GM23338 (cell line): ENCODE data around the gene GPC5. TPM values are rescaled to one million over a fixed set of nuclear protein-coding genes. Genes with fewer than 3 reads are reported as not detected.

Experiments used
- ATAC-seq: fragments of 200-7000 bp; cut with Tn5 transposase; 3 replicates; pipeline ENCODE4 v1.9.1; 2020
- DNase-seq: peaks from one replicate; pipeline ENCODE4 v3.0.0-alpha.2; 2015; ENCODE audit warnings: low spot score
- H2AFZ ChIP-seq: fragments of 200-600 bp; sonication (generic); 2 replicates; pipeline ENCODE4 v1.8.0; 2016; ENCODE audit warnings: antibody characterized with exemption, mild to moderate bottlenecking, moderate library complexity
- H3F3A ChIP-seq: fragments of 200-600 bp; sonication (generic); replicated peaks from 2 replicates; pipeline ENCODE4 v1.8.0; 2017; ENCODE audit warnings: antibody characterized with exemption, mixed run types, low read depth
- H3K27ac ChIP-seq: fragments of 200-600 bp; sonication (generic); 2 replicates; pipeline ENCODE4 v1.6.1; 2016; ENCODE audit warnings: low read depth
- H3K27me3 ChIP-seq: fragments of 200-600 bp; sonication (generic); 2 replicates; pipeline ENCODE4 v1.8.0; 2016; ENCODE audit warnings: mild to moderate bottlenecking, mixed run types, moderate library complexity; ENCODE audit not compliant: insufficient read depth
- H3K36me3 ChIP-seq: fragments of 200-600 bp; sonication (generic); 2 replicates; pipeline ENCODE4 v1.8.0; 2016; ENCODE audit warnings: mild to moderate bottlenecking; ENCODE audit not compliant: insufficient read depth
- H3K4me1 ChIP-seq: fragments of 200-600 bp; sonication (generic); 2 replicates; pipeline ENCODE4 v1.8.0; 2016; ENCODE audit warnings: mild to moderate bottlenecking, moderate library complexity; ENCODE audit not compliant: insufficient read depth
- H3K4me2 ChIP-seq: fragments of 200-600 bp; sonication (generic); 2 replicates; pipeline ENCODE4 v1.7.1; 2017; ENCODE audit warnings: mixed run types
- H3K4me3 ChIP-seq: fragments of 200-600 bp; sonication (generic); 2 replicates; pipeline ENCODE4 v1.6.1; 2016; ENCODE audit warnings: mixed run types
- H3K79me2 ChIP-seq: fragments of 200-600 bp; sonication (generic); replicated peaks from 2 replicates; pipeline ENCODE4 v1.8.0; 2017; ENCODE audit warnings: mild to moderate bottlenecking; ENCODE audit not compliant: insufficient read depth
- H3K9me2 ChIP-seq: fragments of 200-600 bp; sonication (generic); 2 replicates; pipeline ENCODE4 v1.8.0; 2017; ENCODE audit not compliant: insufficient read depth
- H4K20me1 ChIP-seq: fragments of 200-600 bp; sonication (generic); replicated peaks from 2 replicates; pipeline ENCODE4 v1.8.0; 2017; ENCODE audit warnings: mild to moderate bottlenecking; ENCODE audit not compliant: insufficient read depth
- H3K27ac Mint-ChIP-seq: 2 replicates; pipeline ENCODE4 v1.8.0; 2020; ENCODE audit warnings: inconsistent platforms, mild to moderate bottlenecking, moderate library complexity, mixed read lengths
- H3K27me3 Mint-ChIP-seq: 3 replicates; pipeline ENCODE4 v1.8.0; 2022; ENCODE audit warnings: low read depth, mild to moderate bottlenecking, moderate library complexity, mixed read lengths, inconsistent platforms; ENCODE audit not compliant: insufficient read depth, poor library complexity
- H3K36me3 Mint-ChIP-seq: 3 replicates; pipeline ENCODE4 v1.8.0; 2021; ENCODE audit warnings: low read depth, mild to moderate bottlenecking, inconsistent platforms, moderate library complexity, mixed read lengths
- H3K4me1 Mint-ChIP-seq: 3 replicates; pipeline ENCODE4 v1.8.0; 2020; ENCODE audit warnings: mild to moderate bottlenecking, inconsistent platforms, mixed read lengths
- H3K4me3 Mint-ChIP-seq: 3 replicates; pipeline ENCODE4 v1.8.0; 2021; ENCODE audit warnings: moderate library complexity, mild to moderate bottlenecking, inconsistent platforms, mixed read lengths
- H3K9me3 Mint-ChIP-seq: 3 replicates; pipeline ENCODE4 v1.8.0; 2020; ENCODE audit warnings: moderate library complexity, mild to moderate bottlenecking, inconsistent platforms, mixed read lengths
- EZH2phosphoT487 ChIP-seq: fragments of 200-600 bp; sonication (generic); IDR thresholded peaks from one replicate; pipeline ENCODE4 v1.8.1; 2018; ENCODE audit warnings: antibody characterized with exemption; ENCODE audit not compliant: unreplicated experiment
- JUNB ChIP-seq: IDR thresholded peaks from one replicate; pipeline ENCODE4 v1.6.1; 2016; ENCODE audit warnings: antibody characterized with exemption; ENCODE audit not compliant: unreplicated experiment
- NANOG ChIP-seq: IDR thresholded peaks from 2 replicates; pipeline ENCODE4 v1.6.1; 2016; ENCODE audit warnings: antibody characterized with exemption, borderline replicate concordance
- POLR2AphosphoS5 ChIP-seq: IDR thresholded peaks from 2 replicates; pipeline ENCODE4 v1.6.1; 2016; ENCODE audit warnings: antibody characterized with exemption, low read depth
- STAT1 ChIP-seq: IDR thresholded peaks from one replicate; pipeline ENCODE4 v1.6.1; 2016; ENCODE audit warnings: antibody characterized with exemption; ENCODE audit not compliant: unreplicated experiment
- ZNF114 ChIP-seq: fragments of 250-450 bp; sonication (Bioruptor Pico); IDR thresholded peaks from 2 replicates; pipeline ENCODE4 v1.5.0; 2020; ENCODE audit warnings: mild to moderate bottlenecking, moderate library complexity
- polyA plus RNA-seq: library from polyadenylated mRNA; unstranded; fragments of >200 nt; fragmentation: Nextera tagmentation; extraction: Ambion mirVana; gene quantifications from 2 replicates; pipeline ENCODE4 v1.2.1, GENCODE V29; 2016
- total RNA-seq: library from RNA; depleted of rRNA; stranded (reverse); fragments of >200 nt; shearing (Covaris generic); gene quantifications from 2 replicates; pipeline ENCODE4 v1.2.3, GENCODE V29; 2014
- TF ChIP-seq, protein P1 (sequence below): fragments of 250-450 bp; sonication (Bioruptor Pico); IDR thresholded peaks from 2 replicates; pipeline ENCODE4 v1.5.0; 2020; ENCODE audit warnings: mild to moderate bottlenecking, moderate library complexity
- TF ChIP-seq, protein P2 (sequence below): IDR thresholded peaks from one replicate; pipeline ENCODE4 v1.6.1; 2018; ENCODE audit warnings: antibody characterized with exemption; ENCODE audit not compliant: unreplicated experiment
- TF ChIP-seq, protein P3 (sequence below): IDR thresholded peaks from 2 replicates; pipeline ENCODE4 v1.6.1; 2016; ENCODE audit warnings: antibody characterized with exemption

The GPC5 gene
- total and polyA plus RNA-seq, 2 experiments from 2014 or later, result 0.95 to 1.1 TPM

DNA sequence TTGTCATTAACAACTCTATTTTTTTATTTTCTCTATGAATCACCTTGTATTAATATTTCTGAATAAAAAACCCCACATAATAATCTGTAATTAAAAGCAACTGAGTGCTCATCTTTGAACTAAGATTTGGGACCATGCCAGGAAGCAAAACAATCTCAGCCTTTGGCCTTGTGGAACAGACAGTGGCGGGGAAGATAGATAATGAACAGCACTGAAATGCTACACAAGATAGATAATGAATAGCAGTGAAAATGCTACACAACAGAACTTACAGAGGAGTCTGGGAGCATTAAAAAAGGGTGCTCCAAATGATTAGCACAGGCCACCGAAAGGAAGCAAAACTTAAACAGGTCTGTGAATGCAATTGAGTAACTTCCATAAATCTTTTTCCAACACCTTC, 134.9 kb downstream of the GPC5 start (continued):
- TF ChIP-seq, protein P1, sequence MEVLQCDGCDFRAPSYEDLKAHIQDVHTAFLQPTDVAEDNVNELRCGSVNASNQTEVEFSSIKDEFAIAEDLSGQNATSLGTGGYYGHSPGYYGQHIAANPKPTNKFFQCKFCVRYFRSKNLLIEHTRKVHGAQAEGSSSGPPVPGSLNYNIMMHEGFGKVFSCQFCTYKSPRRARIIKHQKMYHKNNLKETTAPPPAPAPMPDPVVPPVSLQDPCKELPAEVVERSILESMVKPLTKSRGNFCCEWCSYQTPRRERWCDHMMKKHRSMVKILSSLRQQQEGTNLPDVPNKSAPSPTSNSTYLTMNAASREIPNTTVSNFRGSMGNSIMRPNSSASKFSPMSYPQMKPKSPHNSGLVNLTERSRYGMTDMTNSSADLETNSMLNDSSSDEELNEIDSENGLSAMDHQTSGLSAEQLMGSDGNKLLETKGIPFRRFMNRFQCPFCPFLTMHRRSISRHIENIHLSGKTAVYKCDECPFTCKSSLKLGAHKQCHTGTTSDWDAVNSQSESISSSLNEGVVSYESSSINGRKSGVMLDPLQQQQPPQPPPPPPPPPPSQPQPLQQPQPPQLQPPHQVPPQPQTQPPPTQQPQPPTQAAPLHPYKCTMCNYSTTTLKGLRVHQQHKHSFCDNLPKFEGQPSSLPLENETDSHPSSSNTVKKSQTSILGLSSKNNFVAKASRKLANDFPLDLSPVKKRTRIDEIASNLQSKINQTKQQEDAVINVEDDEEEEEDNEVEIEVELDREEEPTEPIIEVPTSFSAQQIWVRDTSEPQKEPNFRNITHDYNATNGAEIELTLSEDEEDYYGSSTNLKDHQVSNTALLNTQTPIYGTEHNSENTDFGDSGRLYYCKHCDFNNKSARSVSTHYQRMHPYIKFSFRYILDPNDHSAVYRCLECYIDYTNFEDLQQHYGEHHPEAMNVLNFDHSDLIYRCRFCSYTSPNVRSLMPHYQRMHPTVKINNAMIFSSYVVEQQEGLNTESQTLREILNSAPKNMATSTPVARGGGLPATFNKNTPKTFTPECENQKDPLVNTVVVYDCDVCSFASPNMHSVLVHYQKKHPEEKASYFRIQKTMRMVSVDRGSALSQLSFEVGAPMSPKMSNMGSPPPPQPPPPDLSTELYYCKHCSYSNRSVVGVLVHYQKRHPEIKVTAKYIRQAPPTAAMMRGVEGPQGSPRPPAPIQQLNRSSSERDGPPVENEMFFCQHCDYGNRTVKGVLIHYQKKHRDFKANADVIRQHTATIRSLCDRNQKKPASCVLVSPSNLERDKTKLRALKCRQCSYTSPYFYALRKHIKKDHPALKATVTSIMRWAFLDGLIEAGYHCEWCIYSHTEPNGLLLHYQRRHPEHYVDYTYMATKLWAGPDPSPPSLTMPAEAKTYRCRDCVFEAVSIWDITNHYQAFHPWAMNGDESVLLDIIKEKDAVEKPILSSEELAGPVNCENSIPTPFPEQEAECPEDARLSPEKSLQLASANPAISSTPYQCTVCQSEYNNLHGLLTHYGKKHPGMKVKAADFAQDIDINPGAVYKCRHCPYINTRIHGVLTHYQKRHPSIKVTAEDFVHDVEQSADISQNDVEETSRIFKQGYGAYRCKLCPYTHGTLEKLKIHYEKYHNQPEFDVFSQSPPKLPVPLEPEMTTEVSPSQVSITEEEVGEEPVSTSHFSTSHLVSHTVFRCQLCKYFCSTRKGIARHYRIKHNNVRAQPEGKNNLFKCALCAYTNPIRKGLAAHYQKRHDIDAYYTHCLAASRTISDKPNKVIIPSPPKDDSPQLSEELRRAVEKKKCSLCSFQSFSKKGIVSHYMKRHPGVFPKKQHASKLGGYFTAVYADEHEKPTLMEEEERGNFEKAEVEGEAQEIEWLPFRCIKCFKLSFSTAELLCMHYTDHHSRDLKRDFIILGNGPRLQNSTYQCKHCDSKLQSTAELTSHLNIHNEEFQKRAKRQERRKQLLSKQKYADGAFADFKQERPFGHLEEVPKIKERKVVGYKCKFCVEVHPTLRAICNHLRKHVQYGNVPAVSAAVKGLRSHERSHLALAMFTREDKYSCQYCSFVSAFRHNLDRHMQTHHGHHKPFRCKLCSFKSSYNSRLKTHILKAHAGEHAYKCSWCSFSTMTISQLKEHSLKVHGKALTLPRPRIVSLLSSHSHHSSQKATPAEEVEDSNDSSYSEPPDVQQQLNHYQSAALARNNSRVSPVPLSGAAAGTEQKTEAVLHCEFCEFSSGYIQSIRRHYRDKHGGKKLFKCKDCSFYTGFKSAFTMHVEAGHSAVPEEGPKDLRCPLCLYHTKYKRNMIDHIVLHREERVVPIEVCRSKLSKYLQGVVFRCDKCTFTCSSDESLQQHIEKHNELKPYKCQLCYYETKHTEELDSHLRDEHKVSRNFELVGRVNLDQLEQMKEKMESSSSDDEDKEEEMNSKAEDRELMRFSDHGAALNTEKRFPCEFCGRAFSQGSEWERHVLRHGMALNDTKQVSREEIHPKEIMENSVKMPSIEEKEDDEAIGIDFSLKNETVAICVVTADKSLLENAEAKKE (CRISPR knock-in tag), result no peak
- TF ChIP-seq EZH2phosphoT487 (no peak), NANOG (no peak), ZNF114 (no peak)

DNA sequence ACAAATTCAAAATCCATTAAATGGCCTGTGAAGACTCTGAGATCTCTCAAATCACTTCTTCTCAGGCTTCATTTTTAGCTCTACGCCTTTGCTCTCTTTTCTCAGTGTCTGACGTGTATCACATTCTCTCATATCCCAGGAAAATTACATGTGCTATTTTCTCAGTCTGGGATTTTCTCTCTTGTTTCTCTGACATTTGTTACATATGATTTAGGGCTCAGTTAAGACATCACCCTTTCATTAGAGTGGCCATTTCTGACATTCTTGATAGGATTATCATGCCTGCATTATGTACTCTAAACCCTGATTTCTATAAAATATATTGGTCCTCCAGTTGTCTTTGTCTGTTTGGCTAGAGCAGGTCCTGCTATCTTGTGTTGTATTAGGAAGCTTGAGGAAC, 136.6 kb downstream of the GPC5 start:
- Histone ChIP-seq H2AFZ (no peak overlapping the region), H3K9me2 (0 out of 2 replicates have a peak, but pooled peaks cover 2% of the 10 kb centered on the region), H3K36me3 (no peaks in the 10 kb centered on the region), H4K20me1 (no peaks in the 10 kb centered on the region), H3K27ac (no peak overlapping the region), H3K79me2 (no peaks in the 10 kb centered on the region), H3K27me3 (no peaks in the 10 kb centered on the region), H3K4me1 (no peaks in the 10 kb centered on the region; the same call in 1 of the 2 replicates), H3K4me2 (no peak overlapping the region), H3K4me3 (no peak overlapping the region), H3F3A (no peaks in the 10 kb centered on the region)
- Mint-ChIP-seq H3K4me1 (peaks cover 4% of the 10 kb centered on the region), H3K36me3 (no peaks in the 10 kb centered on the region), H3K4me3 (no peak overlapping the region), H3K27ac (no peak overlapping the region), H3K9me3 (no peaks in the 10 kb centered on the region), H3K27me3 (no peaks in the 10 kb centered on the region)
- DNase-seq (no peak), ATAC-seq (no peak)
- TF ChIP-seq EZH2phosphoT487, result no peak
- TF ChIP-seq NANOG, result no peak
- TF ChIP-seq, protein P2, sequence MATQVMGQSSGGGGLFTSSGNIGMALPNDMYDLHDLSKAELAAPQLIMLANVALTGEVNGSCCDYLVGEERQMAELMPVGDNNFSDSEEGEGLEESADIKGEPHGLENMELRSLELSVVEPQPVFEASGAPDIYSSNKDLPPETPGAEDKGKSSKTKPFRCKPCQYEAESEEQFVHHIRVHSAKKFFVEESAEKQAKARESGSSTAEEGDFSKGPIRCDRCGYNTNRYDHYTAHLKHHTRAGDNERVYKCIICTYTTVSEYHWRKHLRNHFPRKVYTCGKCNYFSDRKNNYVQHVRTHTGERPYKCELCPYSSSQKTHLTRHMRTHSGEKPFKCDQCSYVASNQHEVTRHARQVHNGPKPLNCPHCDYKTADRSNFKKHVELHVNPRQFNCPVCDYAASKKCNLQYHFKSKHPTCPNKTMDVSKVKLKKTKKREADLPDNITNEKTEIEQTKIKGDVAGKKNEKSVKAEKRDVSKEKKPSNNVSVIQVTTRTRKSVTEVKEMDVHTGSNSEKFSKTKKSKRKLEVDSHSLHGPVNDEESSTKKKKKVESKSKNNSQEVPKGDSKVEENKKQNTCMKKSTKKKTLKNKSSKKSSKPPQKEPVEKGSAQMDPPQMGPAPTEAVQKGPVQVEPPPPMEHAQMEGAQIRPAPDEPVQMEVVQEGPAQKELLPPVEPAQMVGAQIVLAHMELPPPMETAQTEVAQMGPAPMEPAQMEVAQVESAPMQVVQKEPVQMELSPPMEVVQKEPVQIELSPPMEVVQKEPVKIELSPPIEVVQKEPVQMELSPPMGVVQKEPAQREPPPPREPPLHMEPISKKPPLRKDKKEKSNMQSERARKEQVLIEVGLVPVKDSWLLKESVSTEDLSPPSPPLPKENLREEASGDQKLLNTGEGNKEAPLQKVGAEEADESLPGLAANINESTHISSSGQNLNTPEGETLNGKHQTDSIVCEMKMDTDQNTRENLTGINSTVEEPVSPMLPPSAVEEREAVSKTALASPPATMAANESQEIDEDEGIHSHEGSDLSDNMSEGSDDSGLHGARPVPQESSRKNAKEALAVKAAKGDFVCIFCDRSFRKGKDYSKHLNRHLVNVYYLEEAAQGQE, result no peak
- TF ChIP-seq STAT1, result no peak
- TF ChIP-seq POLR2AphosphoS5, result no peak
- TF ChIP-seq, protein P3, sequence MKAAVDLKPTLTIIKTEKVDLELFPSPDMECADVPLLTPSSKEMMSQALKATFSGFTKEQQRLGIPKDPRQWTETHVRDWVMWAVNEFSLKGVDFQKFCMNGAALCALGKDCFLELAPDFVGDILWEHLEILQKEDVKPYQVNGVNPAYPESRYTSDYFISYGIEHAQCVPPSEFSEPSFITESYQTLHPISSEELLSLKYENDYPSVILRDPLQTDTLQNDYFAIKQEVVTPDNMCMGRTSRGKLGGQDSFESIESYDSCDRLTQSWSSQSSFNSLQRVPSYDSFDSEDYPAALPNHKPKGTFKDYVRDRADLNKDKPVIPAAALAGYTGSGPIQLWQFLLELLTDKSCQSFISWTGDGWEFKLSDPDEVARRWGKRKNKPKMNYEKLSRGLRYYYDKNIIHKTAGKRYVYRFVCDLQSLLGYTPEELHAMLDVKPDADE, result no peak
- no peak for TF ChIP-seq JUNB
